HG03159 (cell line): ENCODE results near the gene TTC22.

Source experiments
- ATAC-seq: cut with Tn5 transposase; IDR thresholded peaks from one replicate; pipeline ENCODE4 v1.9.1; 2021; ENCODE audit warnings: mild to moderate bottlenecking, moderate library complexity; ENCODE audit not compliant: unreplicated experiment

Gene TTC22

GRCh38 chr1:54800899-54801759 lies at the start of gene TTC22:
Gene TTC22 (minus strand): TSS chr1:54801323. CDS start chr1:54801163, 160 bp downstream.
- ATAC-seq, result peak; percentile 85

- ATAC-seq, result no peak
Observed at GRCh38 chr1:54850737-54851136, 49.6 kb upstream of the TTC22 start.

GRCh38 chr1:54850069-54850730 lies 49.1 kb upstream of the TTC22 start:
- ATAC-seq, result no peak

GRCh38 chr1:54849219-54850068 lies 48.3 kb upstream of the TTC22 start:
- ATAC-seq, result no peak

GRCh38 chr1:54848134-54848948 lies 47.2 kb upstream of the TTC22 start:
- no peak for ATAC-seq

GRCh38 chr1:54846716-54847284 lies 45.7 kb upstream of the TTC22 start:
- no peak for ATAC-seq

- ATAC-seq, result no peak
Observed at GRCh38 chr1:54846301-54846700, 45.2 kb upstream of the TTC22 start.

- no peak for ATAC-seq
Observed at GRCh38 chr1:54845772-54846171, 44.6 kb upstream of the TTC22 start.

GRCh38 chr1:54844564-54844963 lies 43.4 kb upstream of the TTC22 start:
- no peak for ATAC-seq

GRCh38 chr1:54843449-54843848 lies 42.3 kb upstream of the TTC22 start:
- ATAC-seq, result no peak

GRCh38 chr1:54842963-54843362 lies 41.8 kb upstream of the TTC22 start:
- no peak for ATAC-seq

- ATAC-seq, result no peak
Observed at GRCh38 chr1:54842206-54842915, 41.2 kb upstream of the TTC22 start.

GRCh38 chr1:54839824-54840223 lies 38.7 kb upstream of the TTC22 start:
- ATAC-seq, result no peak

GRCh38 chr1:54838565-54839180 lies 37.5 kb upstream of the TTC22 start:
- ATAC-seq, result no peak

GRCh38 chr1:54837002-54837853 lies 36.1 kb upstream of the TTC22 start:
- ATAC-seq, result no peak

GRCh38 chr1:54836594-54836993 lies 35.5 kb upstream of the TTC22 start:
- ATAC-seq, result no peak

GRCh38 chr1:54835970-54836369 lies 34.8 kb upstream of the TTC22 start:
- ATAC-seq, result no peak
